T-helper 9 cell (primary cell): ENCODE results near the gene NOL4L.
A peak's percentile ranks its signal among the peaks of the same experiment; 100 is the strongest.

Experiments
- DNase-seq: peaks from one replicate; pipeline ENCODE4 v3.0.0-alpha.2; 2020

Gene NOL4L

GRCh38 chr20:32407131-32407750, 177.9 kb downstream of the NOL4L start:
- DNase-seq = peak; percentile 50

- DNase-seq = no peak
These were observed 178.4 kb downstream of the NOL4L start for GRCh38 chr20:32406701-32407100.

DNA sequence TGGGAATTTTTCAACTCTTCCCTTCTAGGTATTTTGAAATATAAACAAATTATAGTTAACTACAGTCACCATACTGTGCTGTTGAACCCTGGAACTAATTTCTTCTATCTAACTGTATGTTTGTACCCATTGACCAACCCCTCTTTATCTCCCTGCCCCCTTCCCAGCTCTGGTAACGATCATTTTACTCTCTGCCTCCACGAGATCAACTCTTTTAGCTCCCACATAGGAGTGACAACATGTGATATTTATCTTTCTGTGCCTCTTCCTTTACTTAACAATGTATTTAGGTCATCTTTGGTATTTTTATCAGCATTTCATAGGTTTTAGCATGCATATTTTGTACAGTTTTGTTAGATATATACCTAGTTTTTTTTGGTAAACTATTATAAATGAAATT, 181.1 kb downstream of the NOL4L start:
- no peak for DNase-seq

DNA sequence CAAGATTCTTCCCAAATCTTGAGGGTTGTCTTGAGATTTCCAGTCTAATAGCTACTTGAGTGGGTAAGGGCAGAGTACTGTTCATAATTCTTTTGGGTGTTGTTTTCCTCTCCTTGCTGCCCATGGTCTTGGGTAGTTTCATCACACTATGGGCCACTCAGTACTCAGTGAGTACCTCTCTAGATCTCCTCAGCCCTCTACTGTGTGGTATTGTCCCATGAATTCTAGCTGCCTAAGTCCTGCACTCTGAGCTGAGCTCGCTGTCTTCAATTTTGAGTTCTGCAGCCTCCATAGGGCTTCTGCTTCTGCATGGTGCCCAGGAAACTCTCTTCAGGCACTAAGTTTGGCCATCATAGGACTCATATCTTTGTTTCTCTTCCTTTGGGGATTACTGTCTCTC, 184.7 kb downstream of the NOL4L start:
- DNase-seq = no peak

DNA sequence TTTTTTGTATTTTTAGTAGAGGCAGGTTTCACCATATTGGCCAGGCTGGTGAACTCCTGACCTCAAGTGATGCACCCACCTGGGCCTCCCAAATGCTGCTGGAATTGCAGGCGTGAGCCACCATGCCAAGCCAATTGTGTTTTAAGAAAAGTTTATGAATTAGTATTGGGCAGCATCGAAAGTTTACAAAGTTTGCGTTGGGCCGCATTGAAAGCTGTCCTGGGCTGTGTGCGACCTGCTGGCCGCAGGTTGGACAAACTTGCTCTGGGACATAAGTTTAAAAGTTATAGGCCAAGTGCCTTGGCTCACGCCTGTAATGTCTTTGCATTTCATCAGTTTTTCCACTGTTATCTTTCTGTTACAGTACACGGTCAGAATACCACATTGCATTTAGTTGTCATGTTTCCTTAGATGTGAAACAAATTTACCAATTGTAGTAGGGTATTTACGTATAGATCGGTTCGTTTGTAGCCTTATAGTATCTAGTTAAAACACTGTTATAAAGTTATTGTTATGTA, 187.5 kb downstream of the NOL4L start:
- DNase-seq = no peak

DNA sequence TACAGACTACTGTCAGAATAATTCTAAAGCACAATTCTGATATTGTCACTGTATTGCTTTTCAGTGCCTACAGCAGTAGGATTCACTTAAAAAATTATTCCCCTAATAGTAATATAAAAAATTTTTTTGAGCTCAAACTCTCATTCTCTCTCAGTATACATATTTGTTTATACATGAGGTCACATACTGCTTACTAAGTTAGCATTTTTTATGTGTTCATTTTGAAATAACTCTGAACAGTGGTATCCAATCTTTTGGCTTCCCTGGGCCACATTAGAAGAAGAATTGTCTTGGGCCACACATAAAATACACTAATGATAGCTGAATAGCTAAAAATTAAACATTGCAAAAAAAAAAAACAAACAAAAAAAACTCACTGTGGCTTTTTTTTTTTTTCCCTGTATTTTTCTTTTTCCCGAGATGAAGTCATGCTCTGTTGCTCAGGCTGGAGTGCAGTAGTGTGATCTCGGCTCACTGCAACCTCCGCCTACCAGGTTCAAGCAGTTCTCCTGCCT, 188.4 kb downstream of the NOL4L start:
- DNase-seq = no peak

DNA sequence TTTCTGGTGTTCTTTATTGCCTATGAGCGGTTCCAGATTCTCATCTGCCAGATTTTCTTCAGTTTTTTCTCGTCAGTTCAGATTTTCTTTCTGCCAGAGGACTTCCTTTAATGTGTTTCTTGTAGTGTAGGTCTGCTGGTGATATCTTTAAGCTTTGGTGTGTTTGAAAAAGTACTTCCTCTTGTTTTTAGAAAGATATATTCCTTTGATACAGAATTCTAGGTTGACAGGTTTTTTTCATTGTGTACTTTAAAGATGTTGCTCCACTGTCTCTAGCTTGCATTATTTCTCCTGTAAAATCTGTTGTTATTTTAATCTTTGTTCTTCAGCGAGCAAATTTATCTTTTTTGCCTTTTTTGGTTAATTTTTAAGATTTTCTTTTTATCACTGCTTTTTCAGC, 190.1 kb downstream of the NOL4L start:
- no peak for DNase-seq
